ENCODE measurements around the gene CUL4B. TPM values are rescaled to one million over a fixed set of nuclear protein-coding genes. Genes with fewer than 3 reads are reported as not detected.
"Not testable (repeated sequence)": the region's sequence is repeated elsewhere in the genome, so short reads cannot be mapped to it uniquely, and the experiment has no call there.

Gene CUL4B
- total and polyA plus RNA-seq, 2 experiments from 2014 or later = 16.9 to 50.5 TPM

DNA sequence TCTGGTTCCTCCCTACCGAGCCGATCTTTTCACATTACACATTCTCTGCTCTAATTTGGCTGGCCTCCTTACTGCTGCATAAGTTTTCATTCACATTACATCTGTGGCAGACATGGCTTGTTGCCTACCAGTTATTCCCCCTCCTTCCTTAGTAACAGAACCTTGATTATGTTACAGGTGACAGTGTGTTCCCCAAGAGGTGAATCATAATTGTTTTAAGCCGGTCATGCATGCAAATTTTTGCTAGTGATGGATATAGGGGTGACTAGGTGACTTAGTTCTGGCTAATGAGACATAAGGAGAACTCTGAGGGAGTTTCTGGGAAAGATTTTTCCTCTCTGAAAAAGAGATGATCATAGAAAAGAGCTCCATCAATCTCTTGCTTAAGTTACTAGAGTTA lies 83.3 kb downstream of the CUL4B start:
- 78% methylated on average over 3 of the region's 3 CpGs for WGBS (ENCODE audit: low lambda C conversion rate, missing lambda C conversion rate)

DNA sequence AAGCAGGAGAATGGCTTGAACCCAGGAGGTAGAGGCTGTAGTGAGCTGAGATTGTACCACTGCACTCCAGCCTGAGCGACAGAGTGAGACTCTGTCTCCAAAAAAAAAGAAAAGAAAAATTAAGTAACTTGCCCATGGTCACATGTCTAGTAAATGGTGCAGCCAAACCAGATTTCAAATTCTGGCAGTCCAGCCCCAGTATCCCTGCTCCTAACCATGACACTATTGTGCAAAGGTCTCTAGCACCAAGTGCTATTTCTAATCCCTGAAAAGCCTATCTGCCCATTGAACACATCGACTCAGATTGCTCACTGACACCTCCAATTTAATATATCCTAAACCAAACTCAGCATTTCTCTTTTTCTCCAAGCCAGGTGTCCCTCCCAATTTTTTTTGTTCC lies 84.0 kb downstream of the CUL4B start:
- no peak overlapping the region for H2AFZ ChIP-seq
- TF ChIP-seq, protein P1, sequence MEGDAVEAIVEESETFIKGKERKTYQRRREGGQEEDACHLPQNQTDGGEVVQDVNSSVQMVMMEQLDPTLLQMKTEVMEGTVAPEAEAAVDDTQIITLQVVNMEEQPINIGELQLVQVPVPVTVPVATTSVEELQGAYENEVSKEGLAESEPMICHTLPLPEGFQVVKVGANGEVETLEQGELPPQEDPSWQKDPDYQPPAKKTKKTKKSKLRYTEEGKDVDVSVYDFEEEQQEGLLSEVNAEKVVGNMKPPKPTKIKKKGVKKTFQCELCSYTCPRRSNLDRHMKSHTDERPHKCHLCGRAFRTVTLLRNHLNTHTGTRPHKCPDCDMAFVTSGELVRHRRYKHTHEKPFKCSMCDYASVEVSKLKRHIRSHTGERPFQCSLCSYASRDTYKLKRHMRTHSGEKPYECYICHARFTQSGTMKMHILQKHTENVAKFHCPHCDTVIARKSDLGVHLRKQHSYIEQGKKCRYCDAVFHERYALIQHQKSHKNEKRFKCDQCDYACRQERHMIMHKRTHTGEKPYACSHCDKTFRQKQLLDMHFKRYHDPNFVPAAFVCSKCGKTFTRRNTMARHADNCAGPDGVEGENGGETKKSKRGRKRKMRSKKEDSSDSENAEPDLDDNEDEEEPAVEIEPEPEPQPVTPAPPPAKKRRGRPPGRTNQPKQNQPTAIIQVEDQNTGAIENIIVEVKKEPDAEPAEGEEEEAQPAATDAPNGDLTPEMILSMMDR (IDR thresholded peaks at IDR 0.05; ENCODE audit: poor library complexity) = no peak
- TF ChIP-seq EZH2 (IDR thresholded peaks at IDR 0.05; ENCODE audit: borderline replicate concordance) (no peak), EZH2phosphoT487 (IDR thresholded peaks at IDR 0.05; ENCODE audit: low read depth, severe bottlenecking, unreplicated experiment) (no peak)
- H3K36me3 ChIP-seq (replicated peaks; ENCODE audit: insufficient read depth, low read depth) = no peaks in the 10 kb centered on the region
- H3K9me3 ChIP-seq (ENCODE audit: low read depth) = no peaks in the 10 kb centered on the region
- H3K9me2 ChIP-seq (replicated peaks; ENCODE audit: insufficient read depth) = no peaks in the 10 kb centered on the region
- DNase-seq (ENCODE audit: low spot score) = no peak
- no peak overlapping the region for H3K27ac ChIP-seq
- no peaks in the 10 kb centered on the region for H3K27me3 ChIP-seq
- H4K20me1 ChIP-seq (ENCODE audit: insufficient read depth, poor library complexity, severe bottlenecking) = no peaks in the 10 kb centered on the region
- H3K4me2 ChIP-seq = no peak overlapping the region
- H3K79me2 ChIP-seq = no peaks in the 10 kb centered on the region
- H3K4me1 ChIP-seq (ENCODE audit: insufficient read depth) = no peaks in the 10 kb centered on the region
- no peak overlapping the region for H3K4me3 ChIP-seq
- WGBS (ENCODE audit: low lambda C conversion rate, missing lambda C conversion rate) = 92% methylated on average over 2 of the region's 2 CpGs

More for the DNA sequence above, 83.3 kb downstream of the CUL4B start:
- H3K27ac ChIP-seq = no peak overlapping the region
- no peaks in the 10 kb centered on the region for H3K36me3 ChIP-seq (replicated peaks; ENCODE audit: insufficient read depth, low read depth)
- no peak overlapping the region for H3K4me2 ChIP-seq
- H3K27me3 ChIP-seq = no peaks in the 10 kb centered on the region
- no peak overlapping the region for H3K4me3 ChIP-seq
- no peaks in the 10 kb centered on the region for H3K9me3 ChIP-seq (ENCODE audit: low read depth)
- no peaks in the 10 kb centered on the region for H4K20me1 ChIP-seq (ENCODE audit: insufficient read depth, poor library complexity, severe bottlenecking)
- H3K79me2 ChIP-seq = no peaks in the 10 kb centered on the region
- DNase-seq (ENCODE audit: low spot score) = no peak
- no peak overlapping the region for H2AFZ ChIP-seq
- H3K9me2 ChIP-seq (replicated peaks; ENCODE audit: insufficient read depth) = no peaks in the 10 kb centered on the region
- no peaks in the 10 kb centered on the region for H3K4me1 ChIP-seq (ENCODE audit: insufficient read depth)
- no peak for TF ChIP-seq EZH2 (IDR thresholded peaks at IDR 0.05; ENCODE audit: borderline replicate concordance)
- TF ChIP-seq, protein P1 (IDR thresholded peaks at IDR 0.05; ENCODE audit: poor library complexity) = no peak
- TF ChIP-seq EZH2phosphoT487 (IDR thresholded peaks at IDR 0.05; ENCODE audit: low read depth, severe bottlenecking, unreplicated experiment) = no peak

DNA sequence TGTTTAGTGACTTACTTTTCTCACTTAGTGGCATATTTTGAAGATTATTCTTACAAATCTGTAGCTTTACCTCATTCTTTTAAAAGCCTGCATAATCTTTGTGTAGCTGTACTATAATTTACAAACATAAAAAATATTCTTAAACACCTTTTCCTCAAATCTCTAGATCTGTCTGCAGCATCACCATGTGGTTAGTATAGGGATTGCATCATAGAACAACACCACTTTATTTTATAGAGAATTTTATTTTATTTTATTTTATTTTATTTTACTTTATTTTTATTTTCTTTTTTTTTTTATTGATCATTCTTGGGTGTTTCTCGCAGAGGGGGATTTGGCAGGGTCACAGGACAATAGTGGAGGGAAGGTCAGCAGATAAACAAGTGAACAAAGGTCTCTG lies 85.3 kb downstream of the CUL4B start:
- 29% methylated on average over 1 of the region's 1 CpG for WGBS (ENCODE audit: low lambda C conversion rate, missing lambda C conversion rate)
- not testable (repeated sequence) for H3K36me3 ChIP-seq (replicated peaks; ENCODE audit: insufficient read depth, low read depth); H3K9me3 ChIP-seq (ENCODE audit: low read depth); H3K4me2 ChIP-seq; H2AFZ ChIP-seq; H4K20me1 ChIP-seq (ENCODE audit: insufficient read depth, poor library complexity, severe bottlenecking); H3K9me2 ChIP-seq (replicated peaks; ENCODE audit: insufficient read depth); H3K4me3 ChIP-seq; H3K4me1 ChIP-seq (ENCODE audit: insufficient read depth); H3K27ac ChIP-seq; H3K79me2 ChIP-seq; H3K27me3 ChIP-seq
- DNase-seq (ENCODE audit: low spot score) = peak; percentile 10
- TF ChIP-seq, protein P1 (IDR thresholded peaks at IDR 0.05; ENCODE audit: poor library complexity) = peak; percentile 58

Small RNA genes lying within 50 kb of the gene (small RNA-seq; reads per million reads assigned to genes)
- not detected for gene RNU7-37P

Other genes with a start within 250 kb of the CUL4B start
- gene TMEM255A, start 249.5 kb downstream of the CUL4B start, total RNA-seq = 0.44 and 0.77 TPM in 2 replicates
- 0.68 and 2.2 TPM in 2 replicates for gene TMEM255A, start 249.5 kb downstream of the CUL4B start, polyA plus RNA-seq
- gene ATP1B4, start 198.9 kb downstream of the CUL4B start, total RNA-seq = not detected in 2 replicates
- gene ATP1B4, start 198.9 kb downstream of the CUL4B start, polyA plus RNA-seq = not detected in 2 replicates
- 223 and 228 TPM in 2 replicates for gene LAMP2, start 91.7 kb downstream of the CUL4B start, total RNA-seq
- 163 and 175 TPM in 2 replicates for gene LAMP2, start 91.7 kb downstream of the CUL4B start, polyA plus RNA-seq
- 44.6 and 46.0 TPM in 2 replicates for gene MCTS1, start 43.1 kb upstream of the CUL4B start, total RNA-seq
- 66.5 and 72.6 TPM in 2 replicates for gene MCTS1, start 43.1 kb upstream of the CUL4B start, polyA plus RNA-seq
- gene C1GALT1C1, start 69.1 kb upstream of the CUL4B start, total RNA-seq = 47.4 and 50.9 TPM in 2 replicates
- 28.7 and 34.0 TPM in 2 replicates for gene C1GALT1C1, start 69.1 kb upstream of the CUL4B start, polyA plus RNA-seq